NCI-H146 (cell line): ENCODE results near the gene PTPN22.

Experiments used
- DNase-seq: peaks from one replicate; lab custom pipeline; 2025; lab: John Stamatoyannopoulos, UW

The PTPN22 gene

GRCh38 chr1:113800487-113800886, 71.0 kb downstream of the PTPN22 start:
- DNase-seq, result no peak

GRCh38 chr1:113797472-113797871, 74.0 kb downstream of the PTPN22 start:
- no peak for DNase-seq

GRCh38 chr1:113793878-113794834, 77.4 kb downstream of the PTPN22 start:
- no peak for DNase-seq

- DNase-seq, result no peak
Measured at GRCh38 chr1:113792986-113793385, 78.5 kb downstream of the PTPN22 start.

- no peak for DNase-seq
Measured at GRCh38 chr1:113792471-113792870, 79.0 kb downstream of the PTPN22 start.

- DNase-seq, result no peak
Measured at GRCh38 chr1:113788802-113789201, 82.7 kb downstream of the PTPN22 start.

- DNase-seq, result no peak
Measured at GRCh38 chr1:113787663-113788062, 83.8 kb downstream of the PTPN22 start.

- DNase-seq, result no peak
Measured at GRCh38 chr1:113786069-113786468, 85.4 kb downstream of the PTPN22 start.

- no peak for DNase-seq
Measured at GRCh38 chr1:113784104-113784779, 87.3 kb downstream of the PTPN22 start.

GRCh38 chr1:113783254-113784103, 88.0 kb downstream of the PTPN22 start:
- no peak for DNase-seq

GRCh38 chr1:113782406-113782805, 89.1 kb downstream of the PTPN22 start:
- DNase-seq, result no peak

GRCh38 chr1:113780374-113781146, 91.0 kb downstream of the PTPN22 start:
- DNase-seq, result no peak

- DNase-seq, result no peak
Measured at GRCh38 chr1:113779542-113779941, 92.0 kb downstream of the PTPN22 start.

- DNase-seq, result no peak
Measured at GRCh38 chr1:113777561-113777960, 94.0 kb downstream of the PTPN22 start.

GRCh38 chr1:113770031-113770430, 101.5 kb downstream of the PTPN22 start:
- no peak for DNase-seq

GRCh38 chr1:113769601-113769970, 101.9 kb downstream of the PTPN22 start:
- DNase-seq, result no peak

GRCh38 chr1:113768916-113769600, 102.5 kb downstream of the PTPN22 start:
- no peak for DNase-seq

GRCh38 chr1:113765306-113766230, 105.9 kb downstream of the PTPN22 start:
- DNase-seq, result no peak
